Motor neuron (in vitro differentiated cells): ENCODE results near the gene SOX10. TPM values are rescaled to one million over a fixed set of nuclear protein-coding genes. Genes with fewer than 3 reads are reported as not detected.
A peak's percentile ranks its signal among the peaks of the same experiment; 100 is the strongest.

ENCODE experiments used
- ATAC-seq, 8 experiments: fragments of 200-7000 bp; cut with Tn5 transposase; replicated peaks in 6 of 8; 2 replicates each; pipeline ENCODE4 v1.8.0; 2021; ENCODE audit warnings: mild to moderate bottlenecking in 8 of 8, moderate library complexity in 8 of 8
- H3K27ac ChIP-seq, 2 donors: fragments of 250-450 bp; sonication (Bioruptor Pico); 2 replicates each; pipeline ENCODE4 v1.9.0; 2021; ENCODE audit warnings: antibody characterized with exemption in 2 of 2, mild to moderate bottlenecking in 2 of 2, moderate library complexity in 1 of 2
- H3K4me1 ChIP-seq, 2 donors: fragments of 250-450 bp; sonication (Bioruptor Pico); replicated peaks in 1 of 2; 2 replicates each; pipeline ENCODE4 v1.6.1; 2021; ENCODE audit warnings: antibody characterized with exemption in 2 of 2, mild to moderate bottlenecking in 2 of 2, moderate library complexity in 1 of 2
- H3K4me3 ChIP-seq, 5 donors: fragments of 250-450 bp; sonication (Bioruptor Pico); 2 replicates each; pipeline ENCODE4 v1.9.0; 2021; ENCODE audit warnings: antibody characterized with exemption in 5 of 5, mild to moderate bottlenecking in 5 of 5, moderate library complexity in 4 of 5
- WGBS, 10 experiments: fragments of 450-650 bp; shearing (Covaris generic); methylation state at CpG; one replicate each; pipeline ENCODE4 v1.0.0; 2022; 5-methylcytosine and 5-hydroxymethylcytosine counted together
- in situ Hi-C, 9 experiments: fragments of 400-800 bp; cut with MboI; loops; one replicate each; pipeline ENCODE4 v1.15.0; 2021; ENCODE audit warnings: low sequenced_read_pairs in 9 of 9, low pct_unique_long_range_greater_than_20kb in 2 of 9; ENCODE audit not compliant: unreplicated experiment in 9 of 9
- total RNA-seq, 8 experiments: library from RNA; unstranded; fragments of 300-600 nt; gene quantifications; 2 replicates each; pipeline versions ENCODE4 v1.2.3 to v1.2.4, GENCODE V29; 2022

SOX10 gene
- total RNA-seq, 8 experiments from 2014 or later: 0.20 to 1.3 (median 0.42) TPM

DNA sequence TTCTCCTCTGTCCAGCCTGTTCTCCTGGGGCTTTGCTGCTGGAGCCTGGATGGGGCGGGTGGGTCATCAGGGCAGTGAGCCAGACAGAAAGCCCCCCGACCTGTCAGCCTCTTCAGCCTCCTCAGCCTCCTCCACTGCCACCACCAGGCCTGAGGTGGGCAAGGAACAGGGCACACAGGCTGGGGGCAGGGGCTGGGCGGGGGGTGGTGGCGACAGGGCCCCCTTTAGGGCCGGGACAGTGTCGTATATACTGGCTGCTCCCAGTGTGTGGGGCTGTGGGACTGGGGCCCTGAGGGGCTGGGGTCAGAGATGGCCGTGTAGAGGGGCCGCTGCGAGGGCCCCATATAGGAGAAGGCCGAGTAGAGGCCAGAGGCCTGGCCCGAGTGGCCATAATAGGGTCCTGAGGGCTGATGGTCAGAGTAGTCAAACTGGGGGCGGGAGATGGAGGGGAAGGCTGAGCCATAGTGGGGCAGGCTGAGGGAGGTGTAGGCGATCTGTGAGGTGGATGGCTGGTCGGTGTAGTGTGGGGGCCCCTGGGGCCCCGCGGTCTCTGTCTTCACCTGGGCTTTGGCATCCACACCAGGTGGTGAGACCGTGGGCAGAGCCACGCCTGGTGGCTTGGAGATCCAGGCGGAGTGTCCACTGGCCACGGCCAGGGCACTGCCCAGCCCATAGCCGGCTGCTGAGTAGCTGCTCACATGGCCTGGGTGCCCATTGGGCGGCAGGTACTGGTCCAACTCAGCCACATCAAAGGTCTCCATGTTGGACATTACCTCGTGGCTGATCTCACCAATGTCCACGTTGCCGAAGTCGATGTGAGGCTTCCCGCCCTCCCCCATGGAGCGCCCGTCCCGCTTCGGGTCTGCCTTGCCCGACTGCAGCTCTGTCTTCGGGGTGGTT, 10.8 kb downstream of the SOX10 start:
- peak in 3 of 8 experiments; percentile 4 to 24 (median 24) for ATAC-seq
- 60 to 100% (median 93%) methylated on average over 1 to 4 of the region's 33 CpGs; no CpG with 5 or more reads in 7 of the 10 experiments for WGBS, 10 experiments
- H3K27ac ChIP-seq: no peak overlapping the region

DNA sequence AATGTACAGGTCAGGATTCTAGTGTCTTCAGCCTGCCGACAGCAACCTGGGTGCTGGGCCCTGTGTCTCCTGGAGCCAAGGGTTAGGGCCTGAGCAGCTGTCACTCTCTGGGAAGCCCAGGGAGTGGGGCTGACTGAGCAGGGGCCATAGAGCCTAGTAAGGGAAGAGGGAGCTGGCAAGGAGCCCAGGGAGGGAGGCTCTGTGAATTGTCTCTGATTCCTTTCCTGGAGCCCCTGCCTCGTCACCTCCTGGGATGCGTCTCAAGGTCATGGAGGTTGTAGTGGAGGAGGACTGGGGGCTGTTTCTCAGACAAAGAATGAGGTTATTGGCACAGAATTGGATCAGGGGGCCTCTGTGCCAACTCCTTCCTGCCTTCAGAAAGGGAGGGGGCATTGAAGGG, 11.8 kb downstream of the SOX10 start:
- ATAC-seq: peak in 4 of 8 experiments; percentile 19 to 78 (median 72)
- peak overlapping the region in 1 of 2 donors; percentile 39 for H3K27ac ChIP-seq
- in situ Hi-C loops: loop anchor here in 2 of 9 experiments (25.0 kb wide), 1 partner anchor 160 kb away; the partner anchor contains the start of genes GALR3 (in 2 of the 2) and GCAT (in 2 of the 2)
- WGBS, 10 experiments: 60 to 100% (median 92%) methylated on average over 1 to 2 of the region's 3 CpGs; no CpG with 5 or more reads in 7 of the 10 experiments
- H3K4me3 ChIP-seq: no peak overlapping the region
- no peaks in the 10 kb centered on the region for H3K4me1 ChIP-seq

More for the DNA sequence above, 10.8 kb downstream of the SOX10 start:
- in situ Hi-C loops: loop anchor here in 2 of 9 experiments (25.0 kb wide), 1 partner anchor 161 kb away; the partner anchor contains the start of genes GALR3 (in 2 of the 2) and GCAT (in 2 of the 2)
- Histone ChIP-seq H3K4me1 (no peaks in the 10 kb centered on the region), H3K4me3 (no peak overlapping the region)

DNA sequence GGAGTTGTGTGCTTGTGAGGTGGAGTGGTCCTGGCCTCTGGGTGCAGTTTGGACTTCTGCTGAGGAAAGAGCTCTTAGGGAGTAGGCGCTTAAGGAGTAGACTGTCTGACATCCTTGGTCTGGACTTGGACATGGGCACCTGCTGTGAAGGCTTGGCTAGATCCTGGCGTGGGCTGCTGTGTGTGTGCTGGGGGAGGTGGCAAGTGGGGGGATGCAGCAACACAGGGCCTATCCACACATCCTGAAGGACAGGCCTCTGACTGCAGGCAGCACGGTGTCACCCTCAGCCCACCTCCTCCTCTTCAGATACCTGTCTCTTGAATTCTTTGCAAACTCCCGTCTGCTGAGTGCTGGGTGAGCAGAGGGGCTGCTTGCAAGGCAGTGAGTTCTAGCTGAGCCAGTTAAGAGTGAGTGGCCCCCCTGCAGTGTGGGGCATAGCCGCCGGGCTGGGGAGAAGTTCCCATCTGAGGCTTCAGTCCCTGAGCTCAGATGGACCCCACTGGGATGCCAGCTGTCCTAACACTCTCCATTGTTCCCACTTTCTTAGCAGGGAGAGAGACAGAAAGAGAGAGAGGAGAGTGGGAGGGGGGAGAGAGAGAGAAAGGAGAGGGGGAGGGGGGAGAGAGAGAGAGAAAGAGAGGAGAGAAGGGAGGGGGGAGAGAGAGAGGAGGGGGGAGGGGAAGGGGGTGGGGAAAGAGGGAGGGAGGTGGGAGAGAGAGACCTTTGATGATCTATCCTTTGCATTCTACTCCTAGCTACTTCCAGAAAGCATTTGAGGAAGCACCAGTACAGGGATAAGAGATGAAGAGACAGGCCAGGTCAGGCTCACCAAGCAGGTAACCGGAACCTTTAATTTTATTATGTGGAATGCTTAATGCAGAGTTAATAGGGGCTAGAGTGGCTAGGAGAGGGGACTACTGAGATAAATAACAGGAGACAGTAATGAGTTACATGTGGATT, 12.6 kb downstream of the SOX10 start:
- in situ Hi-C loops: loop anchor here in 2 of 9 experiments (25.0 kb wide), 1 partner anchor 159 kb away; the partner anchor contains the start of genes GALR3 (in 2 of the 2) and GCAT (in 2 of the 2)
- no peak for ATAC-seq
- 43 to 100% (median 75%) methylated on average over 1 to 4 of the region's 7 CpGs; no CpG with 5 or more reads in 6 of the 10 experiments for WGBS, 10 experiments
- H3K4me1 ChIP-seq: no peaks in the 10 kb centered on the region
- no peak overlapping the region for H3K4me3 ChIP-seq
- H3K27ac ChIP-seq: no peak overlapping the region

DNA sequence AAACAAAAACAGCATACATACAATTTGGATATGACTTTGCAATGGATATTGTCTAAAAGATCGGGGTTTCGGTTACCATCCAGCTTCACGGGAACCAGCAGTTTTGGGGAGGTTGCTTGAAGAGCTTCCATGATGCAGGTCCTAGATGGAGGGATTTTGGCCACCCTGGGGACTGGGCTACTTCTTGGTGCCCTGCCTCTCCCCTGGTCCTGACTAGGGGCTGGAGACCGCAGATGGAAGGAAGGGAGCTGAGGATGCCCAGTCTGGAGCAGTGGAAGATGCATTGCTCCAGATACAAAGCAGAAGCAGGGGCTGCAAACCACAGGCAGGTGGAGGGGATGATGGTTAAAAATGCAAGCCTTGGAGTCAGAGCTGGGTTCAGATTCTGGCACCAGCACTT, 13.5 kb downstream of the SOX10 start:
- 80 to 100% (median 90%) methylated on average over 1 to 4 of the region's 4 CpGs; no CpG with 5 or more reads in 2 of the 10 experiments for WGBS, 10 experiments
- ATAC-seq: no peak
- in situ Hi-C loops: loop anchor here in 2 of 9 experiments (25.0 kb wide), 1 partner anchor 159 kb away; the partner anchor contains the start of genes GALR3 (in 2 of the 2) and GCAT (in 2 of the 2)
- Histone ChIP-seq H3K4me1 (no peaks in the 10 kb centered on the region), H3K4me3 (no peak overlapping the region), H3K27ac (no peak overlapping the region)

DNA sequence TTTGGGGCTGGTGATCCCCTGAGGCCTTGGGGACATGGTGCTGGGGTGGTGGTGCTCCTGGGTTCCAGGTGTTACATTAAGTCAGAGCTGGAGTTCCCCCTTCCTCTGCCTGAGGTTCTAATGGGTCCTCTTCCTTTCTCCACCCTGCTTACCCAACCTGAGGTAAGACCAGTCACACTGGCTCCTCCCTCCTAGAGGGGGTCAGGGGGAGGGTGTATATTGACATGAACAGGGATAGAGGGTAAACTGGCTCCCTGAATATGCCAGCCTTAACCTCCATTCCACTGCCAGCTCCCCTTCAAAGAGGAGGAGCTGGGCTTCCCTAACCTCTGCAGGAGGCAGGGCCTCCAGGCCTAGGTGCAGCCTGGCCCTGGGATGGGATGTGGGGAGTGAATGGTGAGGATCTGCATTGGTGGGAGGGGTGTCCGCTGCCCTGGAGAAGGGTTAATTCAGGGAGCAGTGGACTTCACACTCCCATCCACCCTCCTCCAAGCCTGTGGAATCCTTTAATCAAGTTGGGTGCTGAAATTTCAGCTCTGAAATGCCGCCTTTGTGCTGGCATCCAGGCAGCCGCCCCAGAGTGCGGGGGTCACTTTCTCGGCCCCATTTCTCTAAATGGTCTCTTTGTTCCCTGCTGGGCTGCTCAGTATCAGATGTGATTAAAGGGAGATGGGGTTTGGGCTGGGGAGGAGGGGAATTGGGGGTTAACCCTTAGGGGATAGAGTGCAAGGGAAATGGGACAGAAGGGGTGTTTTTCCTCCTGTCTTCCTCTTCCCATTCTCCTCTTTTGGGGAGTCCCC, 15.7 kb downstream of the SOX10 start:
- in situ Hi-C loops: loop anchor here in 2 of 9 experiments (25.0 kb wide), 1 partner anchor 156 kb away; the partner anchor contains the start of genes GALR3 (in 2 of the 2) and GCAT (in 2 of the 2)
- peak in 3 of 8 experiments; percentile 3 to 10 (median 3) for ATAC-seq

DNA sequence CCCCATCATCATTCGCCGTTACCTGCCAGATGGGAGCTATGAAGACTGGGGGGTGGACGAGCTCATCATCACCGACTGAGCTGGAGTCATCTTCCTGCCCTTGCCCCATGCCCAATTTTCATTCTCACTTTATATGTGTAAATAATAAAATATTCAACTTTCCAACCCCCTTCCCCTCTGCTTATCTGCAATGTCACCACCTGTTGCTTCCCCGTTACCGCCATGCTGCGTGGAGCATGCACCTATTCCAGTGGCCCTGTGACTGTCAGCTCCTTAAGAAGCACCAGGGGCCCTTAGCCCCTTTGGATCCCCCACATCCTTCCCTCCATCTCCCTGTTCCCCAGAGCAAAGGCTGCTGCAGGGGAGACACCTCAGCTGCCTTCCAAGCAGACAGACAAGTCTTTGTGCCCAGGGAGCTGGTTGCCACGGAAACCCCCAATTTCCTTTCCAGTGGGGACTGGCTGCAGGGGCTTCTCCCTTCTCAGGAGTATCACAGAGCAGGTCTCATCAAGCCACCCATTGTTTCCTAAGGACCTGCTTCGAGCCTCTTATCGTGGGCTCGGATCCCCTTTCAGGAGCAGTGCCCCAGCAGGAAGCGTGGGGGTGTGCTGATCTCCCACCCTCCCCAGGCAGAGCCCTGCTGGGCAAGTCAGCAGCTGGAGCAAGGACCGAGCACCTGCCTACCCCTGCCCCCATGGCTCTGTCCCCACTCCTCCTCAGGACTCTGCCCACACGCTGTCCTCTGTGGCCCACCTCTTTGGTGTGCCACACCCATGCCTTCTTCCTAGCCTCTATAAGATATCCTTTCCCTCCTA, 16.5 kb downstream of the SOX10 start:
- no peaks in the 10 kb centered on the region for H3K4me1 ChIP-seq
- no peak overlapping the region for H3K4me3 ChIP-seq
- in situ Hi-C loops: loop anchor here in 2 of 9 experiments (25.0 kb wide), 1 partner anchor 156 kb away; the partner anchor contains the start of genes GALR3 (in 2 of the 2) and GCAT (in 2 of the 2)
- no peak overlapping the region for H3K27ac ChIP-seq
- ATAC-seq: peak in 2 of 8 experiments; percentile 10 to 21
- WGBS, 10 experiments: 30 to 100% (median 78%) methylated on average over 1 to 5 of the region's 14 CpGs; no CpG with 5 or more reads in 6 of the 10 experiments

More for the DNA sequence above, 15.7 kb downstream of the SOX10 start:
- Histone ChIP-seq H3K4me1 (no peaks in the 10 kb centered on the region), H3K4me3 (no peak overlapping the region), H3K27ac (no peak overlapping the region)
- 80 to 100% (median 84%) methylated on average over 1 to 5 of the region's 5 CpGs; no CpG with 5 or more reads in 6 of the 10 experiments for WGBS, 10 experiments

DNA sequence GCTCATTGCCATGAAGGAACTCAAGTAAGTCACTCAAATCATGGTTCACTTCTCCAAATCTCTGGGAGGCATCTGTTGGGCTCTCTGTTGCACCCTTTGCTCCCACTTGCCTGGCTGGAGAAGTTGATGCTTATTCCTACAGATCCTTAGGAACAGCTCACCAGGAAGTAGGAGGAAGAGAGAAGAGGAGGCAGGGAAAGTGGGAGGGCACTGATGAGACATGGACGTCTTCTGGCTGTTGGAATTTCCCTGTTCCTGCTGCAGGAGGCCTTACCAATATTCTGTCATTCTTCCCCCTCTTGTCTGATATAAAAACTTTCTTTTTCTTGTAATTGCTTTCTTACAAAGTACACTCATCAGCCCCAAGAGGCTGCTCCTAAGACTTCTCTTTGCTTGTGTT, 17.2 kb downstream of the SOX10 start:
- WGBS, 10 experiments: 40 to 75% (median 40%) methylated on average over 1 of the region's 1 CpG; no CpG with 5 or more reads in 7 of the 10 experiments
- ATAC-seq: no peak
- Histone ChIP-seq H3K27ac (no peak overlapping the region), H3K4me3 (no peak overlapping the region), H3K4me1 (no peaks in the 10 kb centered on the region)
- in situ Hi-C loops: loop anchor here in 2 of 9 experiments (25.0 kb wide), 1 partner anchor 155 kb away; the partner anchor contains the start of genes GALR3 (in 2 of the 2) and GCAT (in 2 of the 2)

DNA sequence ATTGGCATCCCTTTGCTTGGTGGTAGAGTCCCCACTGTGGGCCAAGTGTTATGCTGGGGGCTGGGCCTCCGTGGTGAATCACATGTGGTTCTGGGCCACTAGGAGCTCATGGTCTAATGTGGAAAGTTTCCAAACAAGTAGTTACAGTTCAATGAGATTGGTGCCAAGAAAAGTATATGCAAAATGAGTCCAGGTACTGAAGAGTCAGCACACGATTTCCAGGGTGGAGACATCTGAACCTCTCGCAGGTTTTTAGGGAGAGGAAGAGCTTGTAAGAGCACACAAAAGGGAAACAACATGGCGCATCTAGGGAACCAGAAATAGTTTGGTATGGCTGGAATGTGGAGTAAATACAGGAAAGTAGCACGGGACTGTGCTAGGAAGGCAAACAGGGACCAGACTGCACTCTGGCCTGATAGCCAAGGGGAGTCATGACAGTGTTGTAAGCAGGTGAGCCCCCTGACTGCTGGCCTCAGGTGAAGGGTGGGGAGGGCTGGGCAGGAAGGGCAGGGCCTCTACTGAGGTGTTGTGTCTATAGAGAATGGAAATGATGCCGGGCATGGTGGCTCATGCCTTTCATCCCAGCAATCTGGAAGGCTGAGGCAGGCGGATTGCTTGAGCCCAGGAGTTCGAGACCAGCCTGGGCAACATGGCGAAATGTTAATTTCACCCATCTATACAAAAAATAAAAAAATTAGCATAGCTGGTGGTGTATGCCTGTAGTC, 18.3 kb downstream of the SOX10 start:
- 50 to 100% (median 87%) methylated on average over 1 to 5 of the region's 9 CpGs; no CpG with 5 or more reads in 4 of the 10 experiments for WGBS, 10 experiments
- in situ Hi-C loops: loop anchor here in 2 of 9 experiments (25.0 kb wide), 1 partner anchor 154 kb away; the partner anchor contains the start of genes GALR3 (in 2 of the 2) and GCAT (in 2 of the 2)
- Histone ChIP-seq H3K4me3 (no peak overlapping the region), H3K27ac (no peak overlapping the region), H3K4me1 (no peaks in the 10 kb centered on the region)
- peak in 2 of 8 experiments; percentile 12 to 13 for ATAC-seq

DNA sequence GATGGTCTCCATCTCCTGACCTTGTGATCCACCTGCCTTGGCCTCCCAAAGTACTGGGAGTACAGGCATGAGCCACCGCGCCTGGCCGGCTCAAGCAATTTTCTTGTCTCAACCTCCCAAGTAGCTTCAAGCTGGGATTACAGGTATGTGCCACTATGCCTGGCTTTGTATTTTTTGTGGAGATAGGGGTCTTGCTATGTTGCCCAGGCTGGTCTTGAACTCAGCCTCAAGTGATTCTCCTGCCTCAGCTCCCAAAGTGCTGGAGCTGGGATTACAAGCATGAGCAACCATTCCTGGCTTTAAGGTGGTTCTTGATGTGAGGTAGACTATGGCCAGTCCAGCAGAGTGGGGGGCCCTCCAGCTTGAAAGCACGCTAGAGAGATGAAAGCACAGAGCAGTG, 23.3 kb downstream of the SOX10 start:
- in situ Hi-C loops: loop anchor here in 2 of 9 experiments (25.0 kb wide), 1 partner anchor 149 kb away; the partner anchor contains the start of genes GALR3 (in 2 of the 2) and GCAT (in 2 of the 2)
- WGBS, 10 experiments: 95 to 100% (median 100%) methylated on average over 1 to 4 of the region's 4 CpGs; no CpG with 5 or more reads in 5 of the 10 experiments

DNA sequence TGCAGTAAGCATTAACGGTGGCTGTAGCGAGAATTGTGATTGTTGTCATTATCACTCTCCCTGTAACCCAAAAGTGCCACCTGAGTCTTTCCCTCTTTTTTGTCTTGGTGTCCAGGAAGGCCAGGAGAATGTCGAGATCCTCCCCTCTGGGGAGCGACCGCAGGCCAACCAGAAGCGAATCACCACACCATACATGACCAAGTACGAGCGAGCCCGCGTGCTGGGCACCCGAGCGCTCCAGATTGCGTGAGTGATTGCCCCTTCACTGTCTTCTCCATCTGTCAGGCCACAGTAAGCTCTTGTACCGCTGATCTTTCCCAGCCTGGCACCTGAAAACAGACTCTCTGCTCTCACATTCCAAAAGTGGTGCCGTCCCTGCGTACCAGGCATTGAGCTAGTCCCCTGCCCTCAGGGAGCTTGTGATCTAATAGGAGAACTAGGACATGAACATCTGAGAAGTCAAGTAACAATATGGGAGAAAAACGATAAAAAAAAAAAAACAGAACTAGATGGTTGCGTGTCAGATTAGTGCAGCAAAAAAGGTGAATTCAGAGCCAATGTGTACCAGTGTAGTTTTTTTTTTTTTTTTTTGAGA, 25.0 kb downstream of the SOX10 start:
- WGBS, 10 experiments: 87 to 100% (median 92%) methylated on average over 2 to 12 of the region's 18 CpGs; no CpG with 5 or more reads in 1 of the 10 experiments
- in situ Hi-C loops: loop anchor here in 2 of 9 experiments (25.0 kb wide), 1 partner anchor 147 kb away; the partner anchor contains the start of genes GALR3 (in 2 of the 2) and GCAT (in 2 of the 2)
- H3K4me3 ChIP-seq: no peak overlapping the region
- H3K27ac ChIP-seq: no peak overlapping the region
- H3K4me1 ChIP-seq: peaks cover 5 to 6% of the 10 kb centered on the region in 2 donors
- ATAC-seq: no peak

More for the DNA sequence above, 23.3 kb downstream of the SOX10 start:
- no peak for ATAC-seq
- Histone ChIP-seq H3K4me3 (no peak overlapping the region), H3K4me1 (no peaks in the 10 kb centered on the region), H3K27ac (no peak overlapping the region)
